IMR-90 (cell line): ENCODE measurements around the gene VAV1. TPM values are rescaled to one million over a fixed set of nuclear protein-coding genes. Genes with fewer than 3 reads are reported as not detected.

Experiments used
- ATAC-seq: fragments of 200-7000 bp; cut with Tn5 transposase; 2 replicates; pipeline ENCODE4 v1.9.1; 2020; ENCODE audit warnings: low read depth, mild to moderate bottlenecking, moderate library complexity
- BruUV-seq: library from RNA; stranded (reverse); fragments of 400-500 nt; replicated peaks from 2 replicates; lab custom pipeline; 2021; lab: Mats Ljungman, UMichigan
- CTCF ChIA-PET: fragments of 300-600 bp; formaldehyde crosslinking; extraction: SDS; loops from one replicate; lab custom pipeline; 2021; ENCODE audit warnings: antibody characterized with exemption; lab: Yijun Ruan, JAX
- POLR2A ChIA-PET: fragments of 300-600 bp; sonication (Branson Sonifier 250); formaldehyde crosslinking; loops from one replicate; lab custom pipeline; 2022; ENCODE audit warnings: antibody characterized with exemption; ENCODE audit not compliant: unreplicated experiment; lab: Charles Lee
- DNase-seq: peaks from one replicate; pipeline ENCODE4 v3.0.0; 2013
- H2AFZ ChIP-seq: replicated peaks from 2 replicates; pipeline ENCODE3; 2013; ENCODE audit warnings: low read length, mild to moderate bottlenecking; ENCODE audit not compliant: poor library complexity
- H2AK5ac ChIP-seq: 2 replicates; pipeline ENCODE4 v1.6.1; 2013; ENCODE audit warnings: low read depth, low read length, inconsistent platforms
- H2AK9ac ChIP-seq: replicated peaks from 2 replicates; pipeline ENCODE3; 2013; ENCODE audit warnings: mild to moderate bottlenecking, low read depth, low read length, moderate library complexity; ENCODE audit not compliant: poor library complexity
- H2BK120ac ChIP-seq: 2 replicates; pipeline ENCODE4 v1.6.1; 2013; ENCODE audit warnings: low read depth, low read length, inconsistent platforms
- H2BK15ac ChIP-seq: 3 replicates; pipeline ENCODE4 v1.6.1; 2013; ENCODE audit warnings: low read depth, low read length, inconsistent platforms
- H2BK20ac ChIP-seq: 2 replicates; pipeline ENCODE4 v1.6.1; 2013; ENCODE audit warnings: low read depth, mild to moderate bottlenecking, inconsistent platforms, low read length, moderate library complexity
- H2BK5ac ChIP-seq: 2 replicates; pipeline ENCODE4 v1.6.1; 2013; ENCODE audit warnings: mild to moderate bottlenecking, low read depth, low read length, inconsistent platforms; ENCODE audit not compliant: poor library complexity, severe bottlenecking
- H3K14ac ChIP-seq: replicated peaks from 2 replicates; pipeline ENCODE4 v1.6.1; 2013; ENCODE audit warnings: low read depth, low read length, inconsistent platforms
- H3K18ac ChIP-seq: 2 replicates; pipeline ENCODE4 v1.6.1; 2013; ENCODE audit warnings: low read depth, low read length, control low read depth
- H3K23ac ChIP-seq: 2 replicates; pipeline ENCODE4 v1.6.1; 2013; ENCODE audit warnings: low read depth, low read length, inconsistent platforms
- H3K27ac ChIP-seq: 2 replicates; pipeline ENCODE4 v1.5.1; 2013; ENCODE audit warnings: mild to moderate bottlenecking, control low read depth, low read length; ENCODE audit not compliant: insufficient read depth
- H3K27me3 ChIP-seq: 2 replicates; pipeline ENCODE4 v1.6.1; 2013; ENCODE audit warnings: low read length; ENCODE audit not compliant: control insufficient read depth, insufficient read depth
- H3K36me3 ChIP-seq: 2 replicates; pipeline ENCODE4 v1.6.1; 2013; ENCODE audit warnings: low read length, mixed read lengths; ENCODE audit not compliant: control insufficient read depth, insufficient read depth
- H3K4ac ChIP-seq: 2 replicates; pipeline ENCODE4 v1.6.1; 2013; ENCODE audit warnings: low read depth, low read length, inconsistent platforms
- H3K4me1 ChIP-seq: 2 replicates; pipeline ENCODE4 v1.6.1; 2013; ENCODE audit warnings: low read length, mixed read lengths; ENCODE audit not compliant: control insufficient read depth, insufficient read depth
- H3K4me2 ChIP-seq: 2 replicates; pipeline ENCODE4 v1.6.1; 2013; ENCODE audit warnings: low read depth, mild to moderate bottlenecking, control low read depth, low read length, moderate library complexity
- H3K4me3 ChIP-seq: 2 replicates; pipeline ENCODE4 v1.5.1; 2013; ENCODE audit warnings: low read depth, mild to moderate bottlenecking, control low read depth, low read length, moderate library complexity; ENCODE audit not compliant: insufficient read depth
- H3K56ac ChIP-seq: 2 replicates; pipeline ENCODE4 v1.6.1; 2013; ENCODE audit warnings: low read length, inconsistent platforms; ENCODE audit not compliant: insufficient read depth; ENCODE audit errors: extremely low read depth
- H3K79me1 ChIP-seq, 2 experiments: 2 replicates each; pipeline ENCODE4 v1.6.1; 2013; ENCODE audit warnings: low read length in 2 of 2, inconsistent platforms in 1 of 2, low read depth in 1 of 2
- H3K9ac ChIP-seq: 2 replicates; pipeline ENCODE4 v1.6.1; 2013; ENCODE audit warnings: low read depth, low read length, control low read depth
- H3K9me1 ChIP-seq: 2 replicates; pipeline ENCODE4 v1.6.1; 2013; ENCODE audit warnings: low read length, inconsistent platforms; ENCODE audit not compliant: insufficient read depth
- H3K9me3 ChIP-seq: 2 replicates; pipeline ENCODE4 v1.6.1; 2013; ENCODE audit warnings: low read length; ENCODE audit not compliant: control insufficient read depth, insufficient read depth
- H4K20me1 ChIP-seq: 2 replicates; pipeline ENCODE4 v1.6.1; 2013; ENCODE audit warnings: low read length, inconsistent platforms; ENCODE audit not compliant: insufficient read depth
- H4K5ac ChIP-seq: 2 replicates; pipeline ENCODE4 v1.6.1; 2013; ENCODE audit warnings: mild to moderate bottlenecking, low read depth, low read length, control low read depth
- H4K8ac ChIP-seq, 2 experiments: 2 replicates each; pipeline ENCODE4 v1.6.1; 2013; ENCODE audit warnings: low read depth in 2 of 2, low read length in 2 of 2, control low read depth in 1 of 2, inconsistent platforms in 1 of 2
- H4K91ac ChIP-seq: 2 replicates; pipeline ENCODE4 v1.6.1; 2013; ENCODE audit warnings: low read depth, low read length, inconsistent platforms; ENCODE audit not compliant: insufficient read depth
- BHLHE40 ChIP-seq: fragments of 150-350 bp; IDR thresholded peaks from 2 replicates; pipeline ENCODE4 v1.6.1; 2016; ENCODE audit warnings: mild to moderate bottlenecking, low read depth, low read length
- CEBPB ChIP-seq: IDR thresholded peaks from 2 replicates; pipeline ENCODE4 v1.6.1; 2012; ENCODE audit warnings: low read depth, low read length, improper control_type of control experiment
- CHD1 ChIP-seq: IDR thresholded peaks from 2 replicates; pipeline ENCODE4 v1.6.1; 2012; ENCODE audit warnings: low read depth, low read length, improper control_type of control experiment
- CTCF ChIP-seq: conservative IDR thresholded peaks from 2 replicates; pipeline ENCODE4 v1.5.1; 2012; ENCODE audit warnings: mild to moderate bottlenecking, low read depth, low read length, improper control_type of control experiment
- FOS ChIP-seq: fragments of 150-350 bp; IDR thresholded peaks from 2 replicates; pipeline ENCODE4 v1.6.1; 2016; ENCODE audit warnings: low read depth, low read length
- MAFK ChIP-seq: IDR thresholded peaks from 2 replicates; pipeline ENCODE4 v1.6.1; 2012; ENCODE audit warnings: low read depth, low read length, improper control_type of control experiment
- MAZ ChIP-seq: IDR thresholded peaks from 2 replicates; pipeline ENCODE4 v1.6.1; 2012; ENCODE audit warnings: low read depth, mild to moderate bottlenecking, low read length, improper control_type of control experiment, moderate library complexity, borderline replicate concordance
- MXI1 ChIP-seq: IDR thresholded peaks from 2 replicates; pipeline ENCODE4 v1.6.1; 2012; ENCODE audit warnings: low read depth, mild to moderate bottlenecking, low read length, moderate library complexity, borderline replicate concordance
- NFE2L2 ChIP-seq: fragments of 150-350 bp; IDR thresholded peaks from 2 replicates; pipeline ENCODE4 v1.6.1; 2016; ENCODE audit warnings: low read depth, mild to moderate bottlenecking, low read length
- POLR2A ChIP-seq: IDR thresholded peaks from 2 replicates; pipeline ENCODE4 v1.6.1; 2012; ENCODE audit warnings: mild to moderate bottlenecking, low read depth, low read length
- RAD21 ChIP-seq: IDR thresholded peaks from 2 replicates; pipeline ENCODE4 v1.6.1; 2012; ENCODE audit warnings: low read length, improper control_type of control experiment
- RCOR1 ChIP-seq: IDR thresholded peaks from 2 replicates; pipeline ENCODE4 v1.6.1; 2012; ENCODE audit warnings: mild to moderate bottlenecking, low read length, improper control_type of control experiment; ENCODE audit not compliant: insufficient replicate concordance
- RFX5 ChIP-seq: IDR thresholded peaks from 2 replicates; pipeline ENCODE4 v1.8.0; 2012; ENCODE audit warnings: low read depth, mild to moderate bottlenecking, low read length, moderate library complexity
- SMC3 ChIP-seq: fragments of 150-350 bp; IDR thresholded peaks from 2 replicates; pipeline ENCODE4 v1.6.1; 2016; ENCODE audit warnings: low read depth, mild to moderate bottlenecking, antibody characterized with exemption, low read length, moderate library complexity
- USF2 ChIP-seq: fragments of 150-350 bp; IDR thresholded peaks from 2 replicates; pipeline ENCODE4 v1.6.1; 2017; ENCODE audit warnings: mild to moderate bottlenecking, antibody characterized with exemption, low read length, low read depth
- WGBS, 2 experiments: methylation state at CpG; one replicate each; pipeline versions ENCODE4 v1.1.5 to v1.1.7; 2013; ENCODE audit warnings: missing lambda C conversion rate in 2 of 2; ENCODE audit not compliant: insufficient read length in 1 of 2; ENCODE audit errors: extremely low coverage in 2 of 2; 5-methylcytosine and 5-hydroxymethylcytosine counted together
- dilution Hi-C: fragments of 300-500 bp; cut with HindIII; formaldehyde crosslinking; loops from one replicate; pipeline ENCODE4 v1.14.3; 2018; ENCODE audit warnings: low sequenced_read_pairs; ENCODE audit not compliant: unreplicated experiment
- in situ Hi-C: fragments of 300-500 bp; cut with MboI; formaldehyde crosslinking; loops from 3 replicates; pipeline ENCODE4 v1.14.3; 2019; ENCODE audit warnings: low sequenced_read_pairs, inconsistent platforms, mixed read lengths
- intact Hi-C: fragments of 100-400 bp; cut with micrococcal nuclease; formaldehyde crosslinking; loops from 2 replicates; pipeline ENCODE4 v1.10.0; 2022
- polyA plus RNA-seq, 3 experiments: library from polyadenylated mRNA; depleted of rRNA; stranded (reverse); fragments of >200 nt; gene quantifications; 2 replicates each; pipeline ENCODE4 v1.2.3, GENCODE V29; 2012; ENCODE audit warnings: low replicate concordance in 1 of 3
- total RNA-seq: library from RNA; depleted of rRNA; stranded (reverse); fragments of >200 nt; gene quantifications from 2 replicates; pipeline ENCODE4 v1.2.3, GENCODE V29; 2012

VAV1 gene
- total and polyA plus RNA-seq, 2 of the 4 experiments (the other 2 are of a cell fraction), result not detected

GRCh38 chr19:6735181-6735911 lies 37.2 kb upstream of the VAV1 start:
- H3K9me1 ChIP-seq, result peaks cover 7% of the 10 kb centered on the region; the same call in 1 of the 2 replicates
- intact Hi-C loops, result loop anchor here (5.0 to 10.0 kb wide), 3 partner anchors 203 to 608 kb away; partner anchors contain the start of genes TNFSF9 and ZNF557
- in situ Hi-C loops, result loop anchor here (10.0 kb wide), 2 partner anchors 129 to 221 kb away; no protein-coding TSS in a partner anchor
- H3K4ac ChIP-seq, result no peak overlapping the region
- H3K23ac ChIP-seq, result no peak overlapping the region
- no peak for DNase-seq
- H3K18ac ChIP-seq, result no peak overlapping the region
- H4K20me1 ChIP-seq, result no peaks in the 10 kb centered on the region
- 0 out of 2 replicates have a peak overlapping the region, but pooled peaks have one; percentile 43 for H4K91ac ChIP-seq
- no peak overlapping the region for H4K5ac ChIP-seq
- H3K14ac ChIP-seq, result no peak overlapping the region
- H2AK5ac ChIP-seq, result peak overlapping the region; percentile 58; the same call in 1 of the 2 replicates
- H3K9ac ChIP-seq, result no peak overlapping the region
- ChIA-PET POLR2A (no interaction called here), CTCF (no interaction called here)
- no TSS peak for BruUV-seq
- no peaks in the 10 kb centered on the region for H3K27me3 ChIP-seq
- no peak overlapping the region for H3K4me3 ChIP-seq
- peak overlapping the region; percentile 45 for H2AK9ac ChIP-seq
- H2BK15ac ChIP-seq, result no peak overlapping the region
- H4K8ac ChIP-seq, result peak overlapping the region in 1 of 2 experiments; percentile 88; a peak in 1 of 4 replicates
- WGBS, 2 experiments, result 67% methylated on average over 1 of the region's 15 CpGs; no CpG with 5 or more reads in 1 of the 2 experiments
- no peak for ATAC-seq
- no peak overlapping the region for H2BK20ac ChIP-seq
- H2BK5ac ChIP-seq, result no peak overlapping the region
- no peaks in the 10 kb centered on the region for H3K9me3 ChIP-seq
- dilution Hi-C loops, result no loop called here
- no peak overlapping the region for H3K56ac ChIP-seq
- no peak overlapping the region for H3K27ac ChIP-seq
- H3K79me1 ChIP-seq, result peaks cover 0 to 39% of the 10 kb centered on the region in 2 experiments; a peak in 3 of 4 replicates
- H3K36me3 ChIP-seq, result peaks cover 11% of the 10 kb centered on the region; the same call in 1 of the 2 replicates
- peak overlapping the region; percentile 26 for H2AFZ ChIP-seq
- H3K4me2 ChIP-seq, result no peak overlapping the region
- peaks cover 13% of the 10 kb centered on the region for H3K4me1 ChIP-seq
- H2BK120ac ChIP-seq, result no peak overlapping the region
- no peak for TF ChIP-seq MAFK
- no peak for TF ChIP-seq RCOR1
- TF ChIP-seq BHLHE40, result no peak
- TF ChIP-seq CEBPB, result no peak
- TF ChIP-seq RFX5, result no peak
- TF ChIP-seq RAD21, result no peak
- TF ChIP-seq NFE2L2, result no peak
- TF ChIP-seq POLR2A, result no peak
- TF ChIP-seq SMC3, result no peak
- no peak for TF ChIP-seq MXI1
- TF ChIP-seq USF2, result no peak
- no peak for TF ChIP-seq CTCF
- no peak for TF ChIP-seq MAZ
- no peak for TF ChIP-seq CHD1
- TF ChIP-seq FOS, result no peak
